ENCODE results near the gene LIM2. TPM values are rescaled to one million over a fixed set of nuclear protein-coding genes. Genes with fewer than 3 reads are reported as not detected.
A peak's percentile ranks its signal among the peaks of the same experiment; 100 is the strongest.

Gene LIM2
- total and polyA plus RNA-seq, 9 of the 15 experiments (the other 6 are each of a cell fraction or from before 2014, with no cell fraction given), result 0.07 to 0.45 (median 0.18) TPM; not detected in 4

DNA sequence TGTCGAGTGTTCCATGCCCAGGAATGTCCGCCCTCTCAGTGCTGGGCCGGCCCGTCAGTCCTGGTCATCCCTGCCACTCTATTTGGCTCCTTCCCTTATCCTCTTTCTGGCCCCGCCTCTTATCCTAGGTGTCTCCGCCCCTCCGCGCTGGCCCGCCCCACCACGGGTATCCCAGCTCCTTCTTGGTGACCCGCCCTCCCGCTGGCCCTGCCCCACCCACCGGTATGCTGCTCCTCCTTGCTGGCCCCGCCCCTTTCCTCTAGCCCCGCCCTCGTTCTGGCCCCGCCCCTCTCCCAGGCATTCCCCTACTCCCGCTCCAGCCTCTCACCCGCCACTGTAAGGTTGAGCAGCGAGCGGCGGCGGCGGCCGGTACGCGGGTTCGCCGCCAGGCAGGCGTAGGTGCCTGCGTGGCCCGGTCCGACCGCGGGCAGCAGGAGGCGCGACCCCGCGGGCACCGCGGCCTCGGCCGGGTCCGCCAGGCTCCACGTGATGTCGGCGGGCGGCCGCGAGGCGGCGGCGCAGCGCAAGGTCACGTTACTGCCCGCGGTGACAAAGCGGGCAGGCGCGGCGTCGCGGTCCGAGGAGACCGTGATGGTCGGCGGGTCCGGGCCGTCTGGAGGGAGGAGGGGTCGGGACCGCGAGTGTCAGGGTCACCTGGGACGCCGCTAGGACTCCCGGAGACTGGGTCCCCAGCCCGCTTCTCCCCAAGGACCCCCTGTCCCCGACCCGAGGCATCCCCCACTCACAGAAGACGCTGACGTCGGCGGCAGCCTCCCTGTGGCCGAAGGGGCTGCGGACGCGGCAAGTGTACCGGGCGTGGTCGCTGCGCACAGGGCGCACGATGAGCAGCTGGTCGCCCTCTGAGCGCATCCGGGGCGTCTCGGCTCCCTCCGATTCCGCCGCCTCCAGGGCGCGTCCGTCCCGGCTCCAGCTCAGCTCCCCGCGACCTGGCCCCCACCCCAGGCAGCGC is 47.8 kb downstream of the LIM2 start (continued):
- TF ChIP-seq SAP30 (IDR thresholded peaks at IDR 0.05; ENCODE audit: borderline replicate concordance, insufficient read depth, low read depth, low read length, poor library complexity, severe bottlenecking), result peak; percentile 5
- no peak for TF ChIP-seq ZNF668 (CRISPR knock-in tag; IDR thresholded peaks at IDR 0.05)
- TF ChIP-seq SETDB1 (IDR thresholded peaks at IDR 0.05; ENCODE audit: low read length), result no peak
- TF ChIP-seq TGIF2 (CRISPR knock-in tag; IDR thresholded peaks at IDR 0.05), result 0 out of 2 replicates have a peak, but pooled peaks have one; percentile 59
- 0 out of 2 replicates have a peak, but pooled peaks have one; percentile 31 for TF ChIP-seq PHB (CRISPR knock-in tag; IDR thresholded peaks at IDR 0.05)
- TF ChIP-seq, protein P1, sequence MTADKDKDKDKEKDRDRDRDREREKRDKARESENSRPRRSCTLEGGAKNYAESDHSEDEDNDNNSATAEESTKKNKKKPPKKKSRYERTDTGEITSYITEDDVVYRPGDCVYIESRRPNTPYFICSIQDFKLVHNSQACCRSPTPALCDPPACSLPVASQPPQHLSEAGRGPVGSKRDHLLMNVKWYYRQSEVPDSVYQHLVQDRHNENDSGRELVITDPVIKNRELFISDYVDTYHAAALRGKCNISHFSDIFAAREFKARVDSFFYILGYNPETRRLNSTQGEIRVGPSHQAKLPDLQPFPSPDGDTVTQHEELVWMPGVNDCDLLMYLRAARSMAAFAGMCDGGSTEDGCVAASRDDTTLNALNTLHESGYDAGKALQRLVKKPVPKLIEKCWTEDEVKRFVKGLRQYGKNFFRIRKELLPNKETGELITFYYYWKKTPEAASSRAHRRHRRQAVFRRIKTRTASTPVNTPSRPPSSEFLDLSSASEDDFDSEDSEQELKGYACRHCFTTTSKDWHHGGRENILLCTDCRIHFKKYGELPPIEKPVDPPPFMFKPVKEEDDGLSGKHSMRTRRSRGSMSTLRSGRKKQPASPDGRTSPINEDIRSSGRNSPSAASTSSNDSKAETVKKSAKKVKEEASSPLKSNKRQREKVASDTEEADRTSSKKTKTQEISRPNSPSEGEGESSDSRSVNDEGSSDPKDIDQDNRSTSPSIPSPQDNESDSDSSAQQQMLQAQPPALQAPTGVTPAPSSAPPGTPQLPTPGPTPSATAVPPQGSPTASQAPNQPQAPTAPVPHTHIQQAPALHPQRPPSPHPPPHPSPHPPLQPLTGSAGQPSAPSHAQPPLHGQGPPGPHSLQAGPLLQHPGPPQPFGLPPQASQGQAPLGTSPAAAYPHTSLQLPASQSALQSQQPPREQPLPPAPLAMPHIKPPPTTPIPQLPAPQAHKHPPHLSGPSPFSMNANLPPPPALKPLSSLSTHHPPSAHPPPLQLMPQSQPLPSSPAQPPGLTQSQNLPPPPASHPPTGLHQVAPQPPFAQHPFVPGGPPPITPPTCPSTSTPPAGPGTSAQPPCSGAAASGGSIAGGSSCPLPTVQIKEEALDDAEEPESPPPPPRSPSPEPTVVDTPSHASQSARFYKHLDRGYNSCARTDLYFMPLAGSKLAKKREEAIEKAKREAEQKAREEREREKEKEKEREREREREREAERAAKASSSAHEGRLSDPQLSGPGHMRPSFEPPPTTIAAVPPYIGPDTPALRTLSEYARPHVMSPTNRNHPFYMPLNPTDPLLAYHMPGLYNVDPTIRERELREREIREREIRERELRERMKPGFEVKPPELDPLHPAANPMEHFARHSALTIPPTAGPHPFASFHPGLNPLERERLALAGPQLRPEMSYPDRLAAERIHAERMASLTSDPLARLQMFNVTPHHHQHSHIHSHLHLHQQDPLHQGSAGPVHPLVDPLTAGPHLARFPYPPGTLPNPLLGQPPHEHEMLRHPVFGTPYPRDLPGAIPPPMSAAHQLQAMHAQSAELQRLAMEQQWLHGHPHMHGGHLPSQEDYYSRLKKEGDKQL (CRISPR knock-in tag; IDR thresholded peaks at IDR 0.05; ENCODE audit: borderline replicate concordance), result peak; percentile 84; the same call in 1 of the 2 replicates
- no peak for TF ChIP-seq ZNF445 (CRISPR knock-in tag; IDR thresholded peaks at IDR 0.05; ENCODE audit: low read depth)
- no peak for TF ChIP-seq NELFE (IDR thresholded peaks at IDR 0.05; ENCODE audit: insufficient read depth, insufficient read length)
- TF ChIP-seq ZFPM2 (CRISPR knock-in tag; IDR thresholded peaks at IDR 0.05), result no peak
- TF ChIP-seq RBM15 (IDR thresholded peaks at IDR 0.05; ENCODE audit: insufficient read depth, low read length), result no peak
- no peak for TF ChIP-seq FOXK2 (conservative IDR thresholded peaks at IDR 0.05 in 1 of 2, IDR thresholded peaks at IDR 0.05 in 1 of 2; ENCODE audit: low read depth in 2 of 2)
- no peak for TF ChIP-seq FOXA1 (IDR thresholded peaks at IDR 0.05; ENCODE audit: borderline replicate concordance)
- no peak for TF ChIP-seq EWSR1 (IDR thresholded peaks at IDR 0.05; ENCODE audit: borderline replicate concordance, low read depth, partially characterized antibody)
- TF ChIP-seq ZNF398 (CRISPR knock-in tag; IDR thresholded peaks at IDR 0.05), result no peak
- TF ChIP-seq TFAP4 (CRISPR knock-in tag; IDR thresholded peaks at IDR 0.05; ENCODE audit: borderline replicate concordance), result peak; percentile 94
